Smooth muscle cell (in vitro differentiated cells): ENCODE results near the gene GNA14. TPM values are rescaled to one million over a fixed set of nuclear protein-coding genes. Genes with fewer than 3 reads are reported as not detected.

Experiments used
- DNase-seq: peaks from one replicate; lab custom pipeline; 2025; ENCODE audit not compliant: unreplicated experiment; lab: John Stamatoyannopoulos, UW
- H2AFZ ChIP-seq: fragments of 200-600 bp; sonication (generic); 2 replicates; pipeline ENCODE4 v1.6.0; 2016; ENCODE audit warnings: antibody characterized with exemption, low read depth, mild to moderate bottlenecking
- H3F3A ChIP-seq: fragments of 200-600 bp; sonication (generic); 2 replicates; pipeline ENCODE4 v1.6.0; 2017; ENCODE audit warnings: antibody characterized with exemption, low read depth
- H3K27ac ChIP-seq: fragments of 200-600 bp; sonication (generic); 2 replicates; pipeline ENCODE4 v1.5.1; 2016; ENCODE audit warnings: low read depth, mild to moderate bottlenecking
- H3K27me3 ChIP-seq: fragments of 200-600 bp; sonication (generic); 2 replicates; pipeline ENCODE4 v1.6.1; 2016; ENCODE audit warnings: low read depth, mild to moderate bottlenecking
- H3K36me3 ChIP-seq: fragments of 200-600 bp; sonication (generic); 2 replicates; pipeline ENCODE4 v1.5.1; 2016; ENCODE audit warnings: low read depth
- H3K4me1 ChIP-seq: fragments of 200-600 bp; sonication (generic); 2 replicates; pipeline ENCODE4 v1.5.1; 2016; ENCODE audit warnings: low read depth
- H3K4me2 ChIP-seq: fragments of 200-600 bp; sonication (generic); 2 replicates; pipeline ENCODE4 v1.6.0; 2016; ENCODE audit warnings: mild to moderate bottlenecking
- H3K4me3 ChIP-seq: fragments of 200-600 bp; sonication (generic); 2 replicates; pipeline ENCODE4 v1.5.1; 2016; ENCODE audit warnings: mild to moderate bottlenecking
- H3K79me2 ChIP-seq: fragments of 200-600 bp; sonication (generic); 2 replicates; pipeline ENCODE4 v1.6.0; 2016; ENCODE audit warnings: low read depth, mild to moderate bottlenecking
- H3K9ac ChIP-seq: fragments of 200-600 bp; sonication (generic); 2 replicates; pipeline ENCODE4 v1.6.0; 2016; ENCODE audit warnings: low read depth
- H3K9me3 ChIP-seq: fragments of 200-600 bp; sonication (generic); replicated peaks from 2 replicates; pipeline ENCODE4 v1.5.1; 2016; ENCODE audit warnings: low read depth
- H4K20me1 ChIP-seq: fragments of 200-600 bp; sonication (generic); 2 replicates; pipeline ENCODE4 v1.6.0; 2016; ENCODE audit warnings: low read depth
- CTCF ChIP-seq: fragments of 200-600 bp; sonication (generic); IDR thresholded peaks from 2 replicates; pipeline ENCODE4 v1.5.1; 2017; ENCODE audit warnings: borderline replicate concordance, mild to moderate bottlenecking, antibody characterized with exemption; ENCODE audit not compliant: insufficient read depth, poor library complexity, severe bottlenecking
- whole genome bisulfite sequencing: methylation state at CpG from one replicate; pipeline ENCODE4 v1.1.7; 2016; ENCODE audit warnings: low lambda C conversion rate; 5-methylcytosine and 5-hydroxymethylcytosine counted together
- polyA plus RNA-seq: library from polyadenylated mRNA; unstranded; fragments of >200 nt; fragmentation: Nextera tagmentation; extraction: Ambion mirVana; gene quantifications from 2 replicates; pipeline ENCODE4 v1.2.1, GENCODE V29; 2016
- total RNA-seq: library from RNA; depleted of rRNA; stranded (reverse); fragments of >200 nt; gene quantifications from 2 replicates; pipeline ENCODE4 v1.2.3, GENCODE V29; 2014

The GNA14 gene
- total and polyA plus RNA-seq, 2 experiments from 2014 or later: 1.6 to 10.2 TPM

GRCh38 chr9:77575785-77576184 lies 72.3 kb downstream of the GNA14 start:
- Histone ChIP-seq H3K27me3 (no peaks in the 10 kb centered on the region), H4K20me1 (no peaks in the 10 kb centered on the region), H3F3A (no peaks in the 10 kb centered on the region), H3K36me3 (no peaks in the 10 kb centered on the region), H3K9ac (no peak overlapping the region), H3K4me3 (no peak overlapping the region), H3K79me2 (no peaks in the 10 kb centered on the region), H3K9me3 (no peaks in the 10 kb centered on the region), H3K4me1 (no peaks in the 10 kb centered on the region), H3K27ac (no peak overlapping the region), H3K4me2 (no peak overlapping the region), H2AFZ (no peak overlapping the region)
- TF ChIP-seq CTCF: no peak
- DNase-seq: no peak
- WGBS: 63% methylated on average over 2 of the region's 2 CpGs

DNA sequence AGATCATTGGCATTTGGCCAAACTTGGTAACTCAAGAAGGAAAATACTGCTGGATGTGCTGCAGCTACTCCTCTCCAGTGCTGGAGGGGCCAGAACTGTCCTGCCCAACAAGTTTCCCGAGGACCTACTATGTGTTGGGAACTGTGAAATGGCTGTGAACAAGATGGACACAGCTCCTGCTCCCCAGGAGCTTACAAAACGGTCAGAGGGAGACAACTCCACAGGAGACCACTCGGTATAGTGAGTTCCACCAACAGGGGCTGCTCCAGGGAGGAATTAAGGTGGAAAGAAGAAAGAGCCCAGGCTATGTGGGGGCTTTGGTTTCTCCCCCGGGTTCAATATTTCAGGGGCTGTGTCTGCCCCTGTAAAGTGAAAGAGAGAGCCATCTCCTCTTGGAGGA lies 78.8 kb downstream of the GNA14 start:
- WGBS: 80% methylated on average over 4 of the region's 4 CpGs
- no peaks in the 10 kb centered on the region for H4K20me1 ChIP-seq

DNA sequence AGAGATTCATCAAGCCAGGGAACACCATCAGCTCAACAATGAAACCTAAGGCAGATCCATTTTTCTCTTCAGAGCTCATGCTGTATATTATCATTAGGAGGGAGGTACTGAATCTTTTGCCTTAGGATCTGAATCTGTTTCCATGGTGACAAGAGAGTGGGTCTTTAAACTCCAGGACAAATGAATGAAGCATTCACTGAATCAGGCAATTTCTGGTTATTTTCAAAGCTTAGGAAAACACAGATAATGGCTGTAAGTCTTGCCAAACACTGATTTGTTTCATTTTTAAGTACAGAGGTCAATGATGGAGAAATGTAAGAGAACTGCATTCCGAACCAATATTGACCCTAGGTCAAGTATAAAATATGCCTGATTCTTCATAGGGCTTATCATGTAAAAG lies 84.9 kb downstream of the GNA14 start:
- H3K27ac ChIP-seq: no peak overlapping the region
- H3K9ac ChIP-seq: no peak overlapping the region
- no peaks in the 10 kb centered on the region for H3K9me3 ChIP-seq
- no peaks in the 10 kb centered on the region for H4K20me1 ChIP-seq
- H2AFZ ChIP-seq: no peak overlapping the region
- WGBS: 93% methylated on average over 1 of the region's 1 CpG
- DNase-seq: no peak
- no peak for TF ChIP-seq CTCF
- H3K36me3 ChIP-seq: no peaks in the 10 kb centered on the region
- H3K27me3 ChIP-seq: no peaks in the 10 kb centered on the region
- no peaks in the 10 kb centered on the region for H3K79me2 ChIP-seq
- H3K4me3 ChIP-seq: no peak overlapping the region
- no peak overlapping the region for H3K4me2 ChIP-seq
- H3K4me1 ChIP-seq: peaks cover 3% of the 10 kb centered on the region
- H3F3A ChIP-seq: no peaks in the 10 kb centered on the region

More for the DNA sequence above, 78.8 kb downstream of the GNA14 start:
- Histone ChIP-seq H3K9me3 (no peaks in the 10 kb centered on the region), H3K4me1 (no peaks in the 10 kb centered on the region), H3K9ac (no peak overlapping the region), H3K79me2 (no peaks in the 10 kb centered on the region), H3K4me3 (no peak overlapping the region), H3F3A (no peaks in the 10 kb centered on the region), H3K4me2 (no peak overlapping the region), H2AFZ (no peak overlapping the region), H3K27ac (no peak overlapping the region), H3K27me3 (no peaks in the 10 kb centered on the region), H3K36me3 (no peaks in the 10 kb centered on the region)
- TF ChIP-seq CTCF: no peak
- no peak for DNase-seq

DNA sequence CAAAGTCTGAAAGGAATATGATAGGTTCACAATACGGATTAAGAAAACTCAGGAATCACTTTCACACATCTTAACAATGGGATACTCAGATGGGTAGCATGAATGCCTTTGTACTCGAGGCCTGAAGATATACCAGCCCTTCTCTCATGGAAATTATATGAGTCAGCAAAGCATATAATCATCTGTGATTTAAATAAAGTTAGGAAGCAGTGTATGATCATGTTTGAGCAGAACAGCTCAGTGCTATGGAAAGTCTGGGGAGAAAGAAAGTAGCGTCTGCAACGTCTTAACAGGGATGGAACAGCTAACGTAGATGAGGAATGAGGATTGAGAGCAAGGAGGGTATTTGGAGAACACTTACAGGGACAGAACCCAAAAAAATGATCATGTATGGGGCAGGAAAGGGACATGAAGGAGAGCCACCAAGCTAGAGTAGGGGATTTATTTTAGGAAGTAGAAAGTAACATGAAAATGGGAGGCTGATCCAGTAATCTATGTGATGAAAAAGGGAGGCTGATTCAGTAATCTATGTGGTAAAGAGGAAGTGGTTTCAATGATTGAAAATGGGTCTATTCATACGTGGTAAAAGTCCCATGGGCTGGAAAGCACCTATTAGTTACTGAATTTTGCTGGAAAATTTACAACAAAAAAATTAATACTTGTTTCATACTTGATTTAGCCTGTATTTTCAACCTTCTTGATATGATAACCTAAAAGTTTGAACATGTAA lies 85.9 kb downstream of the GNA14 start:
- Histone ChIP-seq H3K9me3 (no peaks in the 10 kb centered on the region), H3K36me3 (no peaks in the 10 kb centered on the region), H3K27ac (no peak overlapping the region), H3K79me2 (no peaks in the 10 kb centered on the region), H3K27me3 (no peaks in the 10 kb centered on the region), H3K4me2 (no peak overlapping the region), H4K20me1 (no peaks in the 10 kb centered on the region), H3K4me3 (no peak overlapping the region), H2AFZ (no peak overlapping the region), H3F3A (no peaks in the 10 kb centered on the region), H3K9ac (no peak overlapping the region), H3K4me1 (peaks cover 3% of the 10 kb centered on the region)
- WGBS: 69% methylated on average over 6 of the region's 6 CpGs
- TF ChIP-seq CTCF: no peak
- no peak for DNase-seq
